ENCODE measurements around the gene SLC46A1.

Gene SLC46A1

DNA sequence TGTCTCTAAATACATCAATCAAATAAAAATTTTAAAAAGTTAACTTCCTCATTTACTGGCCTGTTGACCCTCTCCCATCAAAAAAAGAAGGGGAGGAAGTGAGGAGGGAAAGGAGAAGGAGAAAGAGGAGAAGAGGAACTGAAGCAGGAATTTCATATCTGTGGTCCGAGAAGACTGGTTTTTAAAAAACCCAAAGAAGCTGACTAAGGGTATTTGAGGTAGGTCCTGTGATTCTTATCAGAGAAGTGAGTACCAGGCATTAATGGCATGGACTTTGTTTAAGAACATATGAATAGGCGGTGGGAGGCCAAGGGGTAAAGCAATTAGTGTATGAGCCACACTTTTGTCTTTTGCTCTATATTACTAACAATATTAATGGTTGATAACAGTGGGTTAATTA, 2.0 kb downstream of the SLC46A1 start:
- no peak for DNase-seq (ENCODE audit: low spot score)

DNA sequence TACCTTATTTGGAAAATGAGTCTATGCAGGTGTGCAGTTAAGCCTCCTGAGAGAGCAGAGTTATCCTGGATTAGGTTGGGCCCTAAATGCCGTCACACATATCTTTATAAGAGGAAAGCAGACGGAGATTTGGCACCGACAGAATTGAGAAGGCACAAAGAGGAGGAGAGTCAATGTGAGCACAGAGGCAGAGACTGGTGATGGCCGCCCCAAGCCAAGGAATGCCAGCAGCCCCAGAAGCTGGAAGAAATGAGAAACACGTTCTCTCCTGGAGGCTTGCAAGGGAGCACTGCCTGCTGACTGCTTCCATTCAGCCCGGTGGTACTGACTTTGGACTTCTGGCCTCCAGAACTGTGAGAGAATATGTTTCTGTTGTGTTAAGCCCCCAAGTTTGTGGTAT, 3.2 kb downstream of the SLC46A1 start:
- no peak for DNase-seq (ENCODE audit: low spot score)

DNA sequence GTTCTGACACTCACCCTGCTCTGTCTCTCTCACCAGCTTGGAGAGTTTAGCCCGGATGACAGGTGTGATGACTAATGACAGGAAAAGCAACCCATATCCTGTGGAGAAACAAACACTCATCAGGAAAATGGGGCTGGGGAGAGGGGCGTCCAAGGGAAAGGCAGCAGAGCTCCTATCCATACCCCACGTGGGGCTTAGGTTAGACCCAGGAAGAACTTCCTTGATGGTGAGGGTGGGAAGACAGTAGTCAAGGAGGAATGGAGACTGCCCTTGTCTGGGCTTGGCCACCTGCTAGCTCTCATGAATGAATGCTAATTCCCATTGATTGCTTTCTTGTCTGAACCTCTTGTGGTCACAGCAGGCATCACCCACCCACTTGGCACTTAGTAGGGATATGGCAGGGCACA, 3.8 kb downstream of the SLC46A1 start:
- no peak for DNase-seq (ENCODE audit: low spot score)

DNA sequence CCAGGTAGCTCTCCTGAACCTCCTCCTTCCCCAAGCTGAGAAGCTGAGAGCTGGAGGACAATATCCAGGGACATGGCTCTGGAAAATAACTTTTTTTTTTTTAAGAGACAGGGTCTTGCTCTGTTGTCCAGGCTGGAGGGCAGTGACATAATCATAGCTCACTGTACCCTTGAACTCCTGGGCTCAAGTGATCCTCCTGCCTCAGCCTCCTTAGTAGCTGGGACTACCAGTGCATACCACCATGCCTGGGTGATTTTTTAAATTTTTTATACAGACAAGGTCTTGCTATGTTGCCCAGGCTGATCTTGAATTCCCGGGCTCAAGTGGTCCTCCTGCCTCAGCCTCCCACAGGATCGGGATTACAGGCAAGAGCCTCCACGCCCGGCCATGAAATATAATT, 6.2 kb downstream of the SLC46A1 start:
- no peak for DNase-seq (ENCODE audit: low spot score)

DNA sequence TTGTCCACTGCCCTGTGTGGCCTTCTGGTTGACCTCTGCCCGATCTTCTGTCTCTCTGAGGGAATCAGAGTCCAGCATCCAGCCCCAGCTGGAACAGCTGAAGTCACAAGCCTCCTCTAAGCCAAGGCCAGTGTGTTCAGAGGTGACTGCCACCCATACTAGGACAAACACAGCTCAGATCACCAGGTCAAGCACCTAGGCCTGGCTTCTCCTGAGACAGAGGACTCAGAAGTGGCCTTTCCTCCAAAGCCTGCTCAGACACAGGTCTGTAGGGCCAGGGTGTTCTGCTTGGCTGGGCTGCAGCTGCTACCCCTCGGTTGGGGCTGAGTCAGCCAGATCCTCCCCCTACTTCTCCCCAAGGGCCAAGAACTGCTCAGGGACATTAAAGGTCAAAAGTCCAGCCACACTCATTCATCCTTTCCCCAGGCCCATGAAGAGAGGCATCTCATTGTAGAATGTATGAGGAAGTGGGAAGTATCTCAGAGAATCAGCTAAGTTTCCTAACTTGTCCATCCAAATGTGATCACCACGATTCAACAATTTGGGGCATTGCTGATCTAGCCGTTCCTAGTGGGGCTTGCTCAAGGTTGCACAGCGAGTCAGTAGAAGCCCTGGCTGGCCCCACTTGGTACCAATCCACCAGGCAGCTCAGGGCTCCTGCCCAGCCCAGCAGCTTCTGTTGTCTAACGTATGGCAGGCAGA, 7.6 kb downstream of the SLC46A1 start:
- DNase-seq (ENCODE audit: low spot score) = no peak

DNA sequence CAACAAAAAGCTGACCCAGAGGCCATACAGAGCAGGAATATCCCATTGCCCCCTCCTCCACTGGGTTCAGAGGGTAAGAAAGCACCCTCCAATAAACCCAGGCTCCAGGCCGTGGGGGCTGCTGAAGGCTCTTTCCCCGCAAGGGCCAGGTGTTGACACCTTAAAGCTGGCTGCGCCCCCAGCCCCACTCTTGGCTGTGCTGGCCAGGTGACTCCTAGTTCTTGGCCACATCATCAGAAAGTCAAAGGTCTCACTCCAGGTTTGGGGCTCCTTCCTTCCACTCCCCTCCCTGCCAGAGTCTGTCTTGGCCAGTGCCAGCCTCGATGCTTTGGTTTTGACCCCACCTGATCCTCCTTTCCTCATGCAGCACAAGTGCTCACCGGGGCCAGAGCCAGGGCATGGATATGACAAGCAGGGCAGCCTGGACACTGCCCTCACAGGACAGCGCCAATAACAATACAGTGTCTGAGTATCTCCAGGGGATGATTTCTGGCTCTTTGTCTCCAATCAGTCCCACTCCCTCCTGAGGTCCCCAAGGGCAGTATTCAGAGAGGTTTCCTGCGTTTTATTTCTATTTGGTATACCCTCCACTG, 8.2 kb downstream of the SLC46A1 start:
- no peak for DNase-seq (ENCODE audit: low spot score)

DNA sequence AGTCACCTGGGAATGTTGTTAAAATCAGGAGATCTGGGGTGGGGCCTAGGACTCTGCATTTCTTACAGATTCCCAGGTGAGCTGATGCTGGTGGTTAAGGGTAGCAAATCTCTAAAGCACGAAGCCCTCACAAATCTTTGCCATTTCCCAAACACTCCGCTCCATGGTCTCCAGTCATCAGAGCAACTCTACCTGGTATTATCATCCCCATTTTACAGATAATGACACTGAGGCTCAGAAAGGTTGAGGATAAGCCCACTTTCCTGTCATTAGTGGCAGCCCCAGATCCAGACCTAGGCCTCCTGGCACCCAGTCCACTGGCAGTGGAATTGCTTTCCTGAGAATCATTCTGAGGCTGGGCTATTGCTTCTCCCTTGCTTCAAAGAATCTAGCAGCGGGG, 8.7 kb downstream of the SLC46A1 start:
- no peak for DNase-seq (ENCODE audit: low spot score)

DNA sequence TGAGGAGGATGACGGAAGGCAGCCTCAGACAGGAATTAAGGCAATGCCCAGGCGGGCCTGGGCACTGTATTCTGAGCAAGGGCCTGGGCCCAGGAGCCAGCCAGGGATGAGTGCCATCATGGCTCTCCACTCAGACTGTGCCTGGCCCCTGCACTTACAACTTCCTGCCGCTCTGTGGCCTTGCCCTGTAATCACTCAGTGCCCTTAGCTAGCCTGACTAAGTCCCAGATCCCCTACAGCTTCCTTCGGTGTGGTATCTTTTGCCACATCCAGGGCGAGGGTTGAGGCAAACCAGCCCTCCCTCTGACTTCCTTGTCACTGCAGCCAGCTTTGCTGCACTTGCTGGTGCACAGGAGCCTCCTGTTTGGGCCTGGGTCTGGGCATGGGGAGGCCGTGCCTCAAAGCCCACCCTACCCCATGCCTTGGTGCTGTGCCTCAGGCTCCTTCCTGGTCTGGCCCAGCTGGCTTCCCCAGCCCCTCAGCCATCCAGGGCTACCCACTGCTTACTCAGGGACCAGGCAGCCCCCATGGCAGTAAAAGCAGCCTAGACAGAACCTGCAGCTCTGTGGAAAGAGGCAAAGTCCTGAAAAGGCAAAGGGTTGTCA, 9.3 kb downstream of the SLC46A1 start:
- DNase-seq (ENCODE audit: low spot score) = no peak

DNA sequence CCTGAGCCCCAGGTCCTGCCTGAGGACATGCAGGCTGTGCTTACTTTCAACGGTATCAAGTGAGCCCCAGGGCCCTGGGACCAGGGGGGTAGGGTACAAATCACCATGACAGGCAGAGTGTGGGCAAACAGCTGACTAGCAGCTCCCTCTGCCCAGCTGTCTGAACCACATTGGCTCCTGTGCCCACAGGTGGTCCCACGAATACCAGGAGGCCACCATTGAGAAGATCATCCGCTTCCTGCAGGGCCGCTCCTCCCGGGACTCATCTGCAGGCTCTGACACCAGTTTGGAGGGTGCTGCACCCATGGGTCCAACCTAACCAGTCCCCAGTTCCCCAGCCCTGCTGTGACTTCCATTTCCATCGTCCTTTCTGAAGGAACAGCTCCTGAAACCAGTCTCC, 10.0 kb downstream of the SLC46A1 start:
- no peak for DNase-seq (ENCODE audit: low spot score)

DNA sequence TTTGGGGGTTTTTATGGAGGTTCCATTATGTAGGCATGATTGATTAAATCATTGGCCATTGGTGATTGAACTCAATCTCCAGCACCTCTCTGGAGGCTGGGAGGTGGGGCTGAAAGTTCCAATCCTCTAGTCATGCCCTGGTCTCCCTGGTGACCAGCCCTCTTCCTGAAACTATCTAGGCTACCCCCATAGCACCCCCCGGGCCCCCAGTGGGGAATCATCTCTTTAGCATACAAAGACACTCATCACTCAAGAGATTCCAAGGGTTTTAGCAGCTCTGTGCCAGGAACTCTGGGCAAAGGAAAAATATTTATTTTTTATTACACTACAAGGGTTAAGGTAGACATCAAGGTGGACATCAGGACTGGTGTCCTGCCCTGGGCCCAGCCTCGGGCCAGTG, 10.6 kb downstream of the SLC46A1 start:
- no peak for DNase-seq (ENCODE audit: low spot score)

DNA sequence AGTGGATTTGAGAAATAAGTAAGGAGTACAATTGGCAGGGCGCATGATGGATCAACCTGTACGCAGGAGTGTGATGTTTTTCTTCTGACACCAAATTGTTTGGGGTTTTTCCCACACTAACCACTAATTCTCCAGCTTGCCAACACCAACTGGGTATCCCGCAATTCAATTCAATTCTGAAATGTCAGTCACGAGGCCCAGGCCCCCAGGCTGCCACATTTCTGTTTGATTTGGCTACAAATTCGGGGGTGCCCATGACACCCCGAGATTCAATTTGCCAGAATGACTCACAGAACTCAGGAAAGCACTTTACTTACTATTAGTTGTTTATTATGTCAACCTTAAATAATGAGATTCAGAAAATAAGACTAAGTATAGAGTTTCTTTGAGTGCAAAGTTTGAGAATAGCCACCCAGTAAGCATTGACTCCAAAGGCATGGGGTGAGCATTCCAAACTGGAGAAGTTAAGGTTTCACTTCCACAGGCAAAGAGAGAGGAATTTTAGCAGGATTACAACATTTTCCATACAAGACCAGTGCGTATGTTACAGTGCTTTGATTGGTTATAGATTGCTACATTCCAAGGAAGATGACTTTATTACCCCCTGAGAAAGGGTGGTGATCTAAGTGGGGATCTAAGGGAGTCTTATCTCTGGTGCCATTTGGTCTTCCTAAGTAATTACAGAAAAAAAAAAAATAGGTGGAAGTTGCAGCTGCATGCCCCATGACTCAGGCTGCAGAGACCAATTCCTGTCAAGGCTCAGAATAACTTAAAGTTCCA, 11.5 kb downstream of the SLC46A1 start:
- no peak for DNase-seq (ENCODE audit: low spot score)

DNA sequence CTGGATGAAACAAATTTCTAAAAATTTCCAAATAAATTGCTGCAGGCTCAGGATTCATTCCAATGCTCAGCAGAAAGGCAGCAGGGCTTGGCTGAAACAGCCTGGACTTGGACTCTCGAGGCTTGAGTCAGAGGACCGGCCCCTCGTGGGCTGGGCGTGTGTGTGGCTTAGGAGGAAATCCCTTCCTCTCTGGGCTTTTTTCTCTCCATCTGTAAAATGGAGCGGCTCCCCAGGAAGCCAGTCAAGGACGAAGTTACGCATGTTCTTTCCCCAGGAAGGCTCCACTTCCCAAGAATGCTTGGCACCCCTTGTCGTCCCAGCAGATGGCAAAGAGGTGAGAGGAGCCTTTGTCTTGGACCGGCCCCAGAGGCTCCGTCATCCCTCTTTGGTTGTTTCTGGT, 13.5 kb downstream of the SLC46A1 start:
- DNase-seq (ENCODE audit: low spot score) = no peak

DNA sequence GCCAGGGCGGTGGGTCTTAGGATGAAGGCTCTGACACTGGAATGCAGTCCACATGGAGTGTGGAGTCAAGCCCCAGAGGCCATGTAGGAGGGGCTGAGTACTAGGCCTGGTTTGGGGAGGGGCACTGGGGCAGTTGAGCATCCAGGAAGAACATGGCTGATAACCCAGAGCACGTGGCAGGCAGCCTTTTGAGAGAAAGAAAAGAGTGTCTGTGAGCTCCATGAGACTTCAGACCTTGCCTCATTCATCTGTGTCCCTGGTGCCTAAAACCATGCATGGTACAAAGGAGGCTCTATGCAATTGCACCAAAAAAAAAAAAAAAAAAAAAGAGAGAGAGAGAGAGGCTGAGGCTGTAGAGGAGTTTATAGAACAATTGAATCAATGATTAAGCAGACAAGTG, 14.6 kb downstream of the SLC46A1 start:
- DNase-seq (ENCODE audit: low spot score) = no peak

DNA sequence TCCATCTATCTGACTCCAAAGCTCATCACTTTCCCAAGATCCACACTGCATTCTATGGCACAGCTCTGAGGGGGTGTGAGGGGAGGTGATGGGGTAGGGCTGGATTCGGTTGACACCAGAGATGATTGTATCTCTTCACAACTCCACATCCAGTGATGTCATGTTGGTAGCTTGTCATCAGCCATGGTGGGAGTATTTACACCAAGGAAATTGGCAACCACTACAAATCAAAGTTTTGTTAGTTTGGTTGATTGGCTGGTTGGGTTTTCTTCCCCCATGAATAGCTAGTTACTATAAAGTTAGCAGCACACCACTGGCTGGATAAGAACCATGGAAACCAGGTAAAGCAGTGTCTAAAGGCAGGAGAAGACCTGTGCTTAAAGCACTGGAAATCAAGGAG, 15.0 kb downstream of the SLC46A1 start:
- no peak for DNase-seq (ENCODE audit: low spot score)

DNA sequence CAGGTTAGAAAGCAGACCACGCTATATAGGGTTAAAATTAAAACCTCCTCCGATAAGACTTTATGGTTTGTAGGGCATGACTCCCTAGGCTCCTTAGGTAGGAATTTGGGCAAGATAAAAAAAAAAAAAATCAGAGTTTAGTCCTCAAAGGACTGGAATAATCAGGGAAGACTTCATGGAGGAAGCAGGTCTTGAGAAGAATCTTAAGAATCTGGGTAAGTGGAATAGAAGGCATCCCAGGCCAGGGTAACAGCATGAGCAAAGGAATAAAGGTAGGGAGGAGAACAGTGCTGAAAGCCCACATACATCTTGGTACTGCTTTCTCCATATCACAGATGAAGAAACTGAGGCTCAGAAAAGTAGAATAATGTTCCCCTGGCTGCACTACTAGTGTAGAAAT, 15.4 kb downstream of the SLC46A1 start:
- DNase-seq (ENCODE audit: low spot score) = no peak

DNA sequence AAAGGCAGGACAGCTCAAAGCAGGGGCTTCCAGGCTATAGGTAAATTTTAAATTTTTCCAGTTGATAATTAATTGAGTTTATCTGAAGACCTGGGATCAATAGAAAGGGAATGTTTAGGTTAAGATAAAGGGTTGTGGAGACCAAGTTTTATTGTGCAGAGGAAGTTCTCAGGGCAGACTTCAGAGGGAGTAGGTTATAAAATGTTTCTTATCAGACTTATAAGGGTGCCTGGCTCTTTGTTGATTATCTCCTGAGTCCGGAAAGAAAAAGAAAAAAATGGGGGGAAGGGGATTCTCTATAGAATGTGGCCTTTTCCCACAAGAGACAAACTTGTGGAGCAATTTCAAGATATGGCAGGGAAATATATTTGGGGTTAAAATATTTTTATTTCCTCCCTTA, 15.9 kb downstream of the SLC46A1 start:
- no peak for DNase-seq (ENCODE audit: low spot score)

DNA sequence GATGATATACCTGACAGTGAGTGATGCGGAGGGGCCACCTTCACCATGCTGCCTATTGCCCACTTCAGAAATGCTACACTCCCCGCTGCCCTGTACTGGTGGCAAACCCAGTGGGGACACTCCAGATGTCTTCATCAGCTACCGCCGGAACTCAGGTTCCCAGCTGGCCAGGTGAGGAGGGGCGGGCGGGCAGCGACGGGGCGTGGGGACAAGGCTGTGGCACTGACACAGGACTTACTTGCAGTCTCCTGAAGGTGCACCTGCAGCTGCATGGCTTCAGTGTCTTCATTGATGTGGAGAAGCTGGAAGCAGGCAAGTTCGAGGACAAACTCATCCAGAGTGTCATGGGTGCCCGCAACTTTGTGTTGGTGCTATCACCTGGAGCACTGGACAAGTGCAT, 17.9 kb downstream of the SLC46A1 start:
- no peak for DNase-seq (ENCODE audit: low spot score)

DNA sequence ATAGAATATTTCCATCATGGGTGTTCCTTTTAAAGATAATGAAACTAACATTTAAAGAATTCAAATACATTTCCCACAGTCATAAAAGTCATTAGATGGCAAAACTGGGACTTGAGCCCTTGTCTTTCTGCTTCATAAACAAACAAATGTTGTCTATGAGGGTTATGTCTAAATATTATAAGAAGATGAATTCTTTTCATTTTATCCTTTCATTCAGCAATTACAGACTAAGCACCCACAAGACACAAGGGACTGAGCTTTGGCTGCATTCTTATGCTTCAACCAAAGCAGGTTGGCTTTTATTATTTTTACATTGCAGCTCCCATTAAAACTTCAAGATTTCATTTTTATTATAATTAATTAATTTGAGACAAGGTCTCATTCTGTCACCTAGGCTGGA, 19.6 kb downstream of the SLC46A1 start:
- DNase-seq (ENCODE audit: low spot score) = no peak

DNA sequence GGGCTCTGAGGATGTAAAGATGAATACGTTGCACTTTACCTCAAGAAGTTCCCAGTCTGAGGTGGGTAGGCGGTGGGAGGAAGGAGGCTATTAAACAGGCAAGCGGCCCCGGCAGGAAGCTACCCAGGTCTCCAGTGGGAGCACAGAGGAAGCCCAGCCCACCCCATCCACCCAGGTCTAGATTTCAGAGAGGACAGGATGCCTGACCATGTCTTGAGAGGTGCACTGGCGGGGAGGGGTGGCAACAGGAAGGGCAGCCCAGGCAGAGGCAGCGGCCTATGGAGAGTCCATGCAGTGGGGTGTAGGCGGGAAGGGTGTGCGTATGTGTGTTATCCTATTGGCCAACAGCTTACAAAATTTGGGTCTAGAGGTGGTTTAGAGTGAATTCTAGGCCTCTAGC, 20.6 kb downstream of the SLC46A1 start:
- DNase-seq (ENCODE audit: low spot score) = no peak

DNA sequence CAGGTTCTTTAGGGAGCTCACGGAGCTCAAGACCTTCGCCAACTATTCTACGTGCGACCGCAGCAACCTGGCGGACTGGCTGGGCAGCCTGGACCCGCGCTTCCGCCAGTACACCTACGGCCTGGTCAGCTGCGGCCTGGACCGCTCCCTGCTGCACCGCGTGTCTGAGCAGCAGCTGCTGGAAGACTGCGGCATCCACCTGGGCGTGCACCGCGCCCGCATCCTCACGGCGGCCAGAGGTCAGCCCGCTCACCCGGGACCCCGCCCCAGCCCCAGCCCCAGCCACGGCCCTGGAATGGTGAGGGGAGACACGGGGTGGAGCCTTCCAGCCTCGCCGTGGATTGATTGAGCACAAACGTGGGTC, 21.0 kb downstream of the SLC46A1 start:
- DNase-seq (ENCODE audit: low spot score) = no peak

DNA sequence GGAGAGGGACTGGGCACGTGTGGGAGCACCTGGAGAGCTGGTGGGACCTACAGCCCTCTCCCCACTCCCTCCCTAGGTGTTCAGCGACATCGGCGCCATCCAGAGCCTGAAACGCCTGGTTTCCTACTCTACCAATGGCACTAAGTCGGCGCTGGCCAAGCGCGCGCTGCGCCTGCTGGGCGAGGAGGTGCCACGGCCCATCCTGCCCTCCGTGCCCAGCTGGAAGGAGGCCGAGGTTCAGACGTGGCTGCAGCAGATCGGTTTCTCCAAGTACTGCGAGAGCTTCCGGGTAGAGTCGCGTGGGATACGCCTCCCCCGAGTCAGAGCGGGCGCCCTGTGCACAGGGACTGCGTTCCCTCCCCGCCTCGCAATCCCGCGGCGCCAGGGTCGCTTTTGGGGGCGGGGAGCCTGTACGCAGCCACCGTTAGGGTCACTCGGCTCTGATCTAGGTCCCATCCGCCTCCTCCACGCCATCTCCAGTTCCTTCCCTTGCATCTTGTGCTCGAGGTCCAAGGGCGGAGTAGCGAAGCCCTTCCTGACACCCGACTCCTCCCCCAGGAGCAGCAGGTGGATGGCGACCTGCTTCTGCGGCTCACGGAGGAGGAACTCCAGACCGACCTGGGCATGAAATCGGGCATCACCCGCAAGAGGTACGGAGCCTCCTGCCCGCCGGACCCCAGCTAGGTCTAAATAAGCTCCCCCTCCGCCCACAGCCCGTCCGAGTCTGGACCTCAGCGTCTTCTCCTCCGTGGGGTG, 21.6 kb downstream of the SLC46A1 start:
- no peak for DNase-seq (ENCODE audit: low spot score)

DNA sequence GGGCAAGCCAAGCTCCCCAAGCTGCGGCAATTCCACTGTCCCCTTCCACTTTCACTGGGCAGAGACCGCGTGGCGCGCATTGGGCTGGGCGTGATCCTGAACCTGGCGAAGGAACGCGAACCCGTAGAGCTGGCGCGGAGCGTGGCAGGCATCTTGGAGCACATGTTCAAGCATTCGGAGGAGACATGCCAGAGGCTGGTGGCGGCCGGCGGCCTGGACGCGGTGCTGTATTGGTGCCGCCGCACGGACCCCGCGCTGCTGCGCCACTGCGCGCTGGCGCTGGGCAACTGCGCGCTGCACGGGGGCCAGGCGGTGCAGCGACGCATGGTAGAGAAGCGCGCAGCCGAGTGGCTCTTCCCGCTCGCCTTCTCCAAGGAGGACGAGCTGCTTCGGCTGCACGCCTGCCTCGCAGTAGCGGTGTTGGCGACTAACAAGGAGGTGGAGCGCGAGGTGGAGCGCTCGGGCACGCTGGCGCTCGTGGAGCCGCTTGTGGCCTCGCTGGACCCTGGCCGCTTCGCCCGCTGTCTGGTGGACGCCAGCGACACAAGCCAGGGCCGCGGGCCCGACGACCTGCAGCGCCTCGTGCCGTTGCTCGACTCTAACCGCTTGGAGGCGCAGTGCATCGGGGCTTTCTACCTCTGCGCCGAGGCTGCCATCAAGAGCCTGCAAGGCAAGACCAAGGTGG, 24.7 kb downstream of the SLC46A1 start:
- DNase-seq (ENCODE audit: low spot score) = no peak
